Measurements from ENCODE around the gene ZBTB40.

GRCh38 chr1:22527122-22527521 is 75.5 kb downstream of the ZBTB40 start:
- TF ChIP-seq POLR2AphosphoS5 (IDR thresholded peaks at IDR 0.05; ENCODE audit: borderline replicate concordance, low read depth, low read length) (no peak), EZH2 (IDR thresholded peaks at IDR 0.05) (no peak), FOXP2 (optimal IDR thresholded peaks at IDR 0.05; ENCODE audit: control extremely low read depth, extremely low read length, insufficient read depth) (no peak)

Data from SK-N-MC (cell line).